Measurements from ENCODE around the gene SGIP1.

DNA sequence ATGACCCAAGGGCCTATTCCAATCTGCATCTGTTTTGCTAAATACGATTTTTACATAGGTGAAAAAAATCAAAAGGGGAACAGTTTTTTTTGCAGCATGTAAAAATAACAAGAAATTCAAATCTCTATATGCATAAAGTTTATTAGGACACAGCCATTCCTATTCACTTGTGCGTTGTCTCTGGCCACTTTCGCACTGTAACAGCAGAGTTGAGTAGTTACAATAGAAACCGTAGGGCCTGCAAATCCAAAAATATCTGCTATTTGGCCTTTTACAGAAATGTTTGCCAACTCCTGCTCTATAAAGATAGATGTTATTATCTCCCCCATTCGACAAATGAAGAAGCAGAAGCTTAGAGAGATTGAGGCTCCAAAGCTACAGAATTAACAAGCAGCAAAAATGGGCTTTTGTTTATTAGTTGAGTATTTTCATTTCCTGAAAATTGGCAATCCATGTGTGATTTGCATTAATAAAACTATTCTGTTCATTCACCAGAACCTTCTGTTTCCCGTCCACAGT is 223.8 kb downstream of the SGIP1 start:
- TF ChIP-seq, protein P1, sequence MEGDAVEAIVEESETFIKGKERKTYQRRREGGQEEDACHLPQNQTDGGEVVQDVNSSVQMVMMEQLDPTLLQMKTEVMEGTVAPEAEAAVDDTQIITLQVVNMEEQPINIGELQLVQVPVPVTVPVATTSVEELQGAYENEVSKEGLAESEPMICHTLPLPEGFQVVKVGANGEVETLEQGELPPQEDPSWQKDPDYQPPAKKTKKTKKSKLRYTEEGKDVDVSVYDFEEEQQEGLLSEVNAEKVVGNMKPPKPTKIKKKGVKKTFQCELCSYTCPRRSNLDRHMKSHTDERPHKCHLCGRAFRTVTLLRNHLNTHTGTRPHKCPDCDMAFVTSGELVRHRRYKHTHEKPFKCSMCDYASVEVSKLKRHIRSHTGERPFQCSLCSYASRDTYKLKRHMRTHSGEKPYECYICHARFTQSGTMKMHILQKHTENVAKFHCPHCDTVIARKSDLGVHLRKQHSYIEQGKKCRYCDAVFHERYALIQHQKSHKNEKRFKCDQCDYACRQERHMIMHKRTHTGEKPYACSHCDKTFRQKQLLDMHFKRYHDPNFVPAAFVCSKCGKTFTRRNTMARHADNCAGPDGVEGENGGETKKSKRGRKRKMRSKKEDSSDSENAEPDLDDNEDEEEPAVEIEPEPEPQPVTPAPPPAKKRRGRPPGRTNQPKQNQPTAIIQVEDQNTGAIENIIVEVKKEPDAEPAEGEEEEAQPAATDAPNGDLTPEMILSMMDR (conservative IDR thresholded peaks at IDR 0.05; ENCODE audit: low read depth, low read length) = no peak
- no peak for TF ChIP-seq EZH2phosphoT487 (IDR thresholded peaks at IDR 0.05; ENCODE audit: borderline replicate concordance, low read length)

Measured in PC-3 (cell line).